Mesenchymal stem cell (in vitro differentiated cells and primary cell): ENCODE results near the gene CHRNA4.

Experiments used
- DNase-seq: peaks from one replicate; pipeline ENCODE4 v3.0.0-alpha.2; 2013
- H2AFZ ChIP-seq: one replicate; pipeline ENCODE4 v1.6.1; 2013; ENCODE audit warnings: low read depth, mild to moderate bottlenecking, control low read depth, inconsistent platforms, low read length, moderate library complexity
- H2AK5ac ChIP-seq: 2 replicates; pipeline ENCODE4 v1.6.1; 2013; ENCODE audit warnings: low read length, moderate library complexity, mild to moderate bottlenecking, inconsistent platforms; ENCODE audit not compliant: severe bottlenecking
- H2BK120ac ChIP-seq: one replicate; pipeline ENCODE4 v1.6.1; 2013; ENCODE audit warnings: low read depth, mild to moderate bottlenecking, inconsistent platforms, low read length, moderate library complexity
- H2BK12ac ChIP-seq, 2 experiments: one replicate each; pipeline ENCODE4 v1.6.1; 2013; ENCODE audit warnings: inconsistent platforms in 2 of 2, low read length in 2 of 2, mild to moderate bottlenecking in 2 of 2, moderate library complexity in 2 of 2, control low read depth in 1 of 2
- H2BK15ac ChIP-seq: one replicate; pipeline ENCODE4 v1.6.1; 2013; ENCODE audit warnings: mild to moderate bottlenecking, low read depth, inconsistent platforms; ENCODE audit not compliant: poor library complexity, severe bottlenecking
- H2BK5ac ChIP-seq: 2 replicates; pipeline ENCODE4 v1.6.1; 2013; ENCODE audit warnings: low read depth, mild to moderate bottlenecking, low read length, control low read depth, inconsistent platforms; ENCODE audit not compliant: poor library complexity, severe bottlenecking
- H3K14ac ChIP-seq, 2 experiments: one replicate each; pipeline ENCODE4 v1.6.1; 2013; ENCODE audit warnings: inconsistent platforms in 2 of 2, low read length in 2 of 2, control low read depth in 1 of 2, mild to moderate bottlenecking in 1 of 2, moderate library complexity in 1 of 2
- H3K18ac ChIP-seq, 2 experiments: one replicate each; pipeline ENCODE4 v1.6.1; 2013; ENCODE audit warnings: inconsistent platforms in 2 of 2, low read length in 2 of 2, control low read depth in 1 of 2, low read depth in 1 of 2, mild to moderate bottlenecking in 1 of 2
- H3K23ac ChIP-seq, 2 experiments: one replicate each; pipeline ENCODE4 v1.6.1; 2013; ENCODE audit warnings: inconsistent platforms in 2 of 2, low read length in 2 of 2, mild to moderate bottlenecking in 2 of 2, moderate library complexity in 2 of 2, control low read depth in 1 of 2
- H3K27ac ChIP-seq: 2 replicates; pipeline ENCODE4 v1.5.1; 2013; ENCODE audit warnings: mild to moderate bottlenecking, moderate library complexity, low read length, control low read depth, inconsistent platforms; ENCODE audit not compliant: poor library complexity, severe bottlenecking
- H3K27me3 ChIP-seq, 2 experiments: 2 replicates each; pipeline versions ENCODE4 v1.6.1 to v1.7.0; 2013; ENCODE audit warnings: low read length in 2 of 2, mild to moderate bottlenecking in 2 of 2, moderate library complexity in 2 of 2, control low read depth in 1 of 2, inconsistent platforms in 1 of 2; ENCODE audit not compliant: control insufficient read depth in 1 of 2, insufficient read depth in 1 of 2
- H3K36me3 ChIP-seq, 2 experiments: 2 replicates each; pipeline versions ENCODE4 v1.6.1 to v1.7.0; 2013; ENCODE audit warnings: low read length in 2 of 2, control low read depth in 1 of 2, inconsistent platforms in 1 of 2, low read depth in 1 of 2, mild to moderate bottlenecking in 1 of 2; ENCODE audit not compliant: insufficient read depth in 2 of 2, control insufficient read depth in 1 of 2
- H3K4ac ChIP-seq, 2 experiments: one replicate each; pipeline ENCODE4 v1.6.1; 2013; ENCODE audit warnings: inconsistent platforms in 2 of 2, low read length in 2 of 2, mild to moderate bottlenecking in 2 of 2, moderate library complexity in 2 of 2, control low read depth in 1 of 2, low read depth in 1 of 2
- H3K4me1 ChIP-seq: 2 replicates; pipeline ENCODE4 v1.6.1; 2013; ENCODE audit warnings: low read depth, low read length, control low read depth; ENCODE audit not compliant: control insufficient read depth, insufficient read depth
- H3K4me2 ChIP-seq: 2 replicates; pipeline ENCODE4 v1.6.1; 2013; ENCODE audit warnings: low read length, mild to moderate bottlenecking, inconsistent platforms; ENCODE audit not compliant: poor library complexity, severe bottlenecking
- H3K4me3 ChIP-seq, 2 experiments: 2 replicates each; pipeline versions ENCODE4 v1.5.1 to v1.7.0; 2013; ENCODE audit warnings: low read length in 2 of 2, mild to moderate bottlenecking in 2 of 2, control low read depth in 1 of 2, low read depth in 1 of 2; ENCODE audit not compliant: insufficient read depth in 1 of 2
- H3K79me1 ChIP-seq: replicated peaks from 2 replicates; pipeline ENCODE4 v1.6.1; 2013; ENCODE audit warnings: mild to moderate bottlenecking, control low read depth, low read length, inconsistent platforms; ENCODE audit not compliant: poor library complexity, severe bottlenecking
- H3K9ac ChIP-seq: 2 replicates; pipeline ENCODE4 v1.7.0; 2013; ENCODE audit warnings: mild to moderate bottlenecking, low read length, moderate library complexity
- H3K9me3 ChIP-seq: 2 replicates; pipeline ENCODE4 v1.7.0; 2013; ENCODE audit warnings: mild to moderate bottlenecking, low read length; ENCODE audit not compliant: control insufficient read depth
- H4K8ac ChIP-seq: one replicate; pipeline ENCODE4 v1.6.1; 2013; ENCODE audit warnings: inconsistent platforms, mild to moderate bottlenecking, low read length, moderate library complexity
- H4K91ac ChIP-seq: one replicate; pipeline ENCODE4 v1.6.1; 2013; ENCODE audit warnings: mild to moderate bottlenecking, low read length, inconsistent platforms
- WGBS: methylation state at CpG from one replicate; pipeline ENCODE4 v1.1.7; 2013; ENCODE audit warnings: mixed read lengths; 5-methylcytosine and 5-hydroxymethylcytosine counted together

The CHRNA4 gene

GRCh38 chr20:63398744-63399514 lies 37.8 kb upstream of the CHRNA4 start:
- H3K18ac ChIP-seq = no peak overlapping the region
- H3K9me3 ChIP-seq = no peaks in the 10 kb centered on the region
- no peak for DNase-seq
- H2BK15ac ChIP-seq = no peak overlapping the region
- peaks cover 2% of the 10 kb centered on the region for H3K4me1 ChIP-seq
- H3K4me2 ChIP-seq = no peak overlapping the region
- WGBS = 79% methylated on average over 27 of the region's 27 CpGs
- H3K23ac ChIP-seq = no peak overlapping the region
- H3K27ac ChIP-seq = no peak overlapping the region
- no peak overlapping the region for H3K14ac ChIP-seq
- peaks cover 3 to 49% of the 10 kb centered on the region in 2 experiments for H3K27me3 ChIP-seq
- H3K9ac ChIP-seq = no peak overlapping the region
- H2BK5ac ChIP-seq = no peak overlapping the region
- H3K4me3 ChIP-seq = no peak overlapping the region
- no peak overlapping the region for H2AFZ ChIP-seq
- no peak overlapping the region for H3K4ac ChIP-seq
- no peaks in the 10 kb centered on the region for H3K79me1 ChIP-seq
- no peak overlapping the region for H2AK5ac ChIP-seq
- no peak overlapping the region for H2BK120ac ChIP-seq
- H4K91ac ChIP-seq = no peak overlapping the region
- H3K36me3 ChIP-seq = no peaks in the 10 kb centered on the region
- H2BK12ac ChIP-seq = no peak overlapping the region
- H4K8ac ChIP-seq = no peak overlapping the region

GRCh38 chr20:63397946-63398450 lies 36.8 kb upstream of the CHRNA4 start:
- no peak overlapping the region for H2BK120ac ChIP-seq
- WGBS = 79% methylated on average over 25 of the region's 25 CpGs
- no peaks in the 10 kb centered on the region for H3K9me3 ChIP-seq

GRCh38 chr20:63397155-63397843 lies 36.1 kb upstream of the CHRNA4 start:
- Histone ChIP-seq H2BK5ac (no peak overlapping the region), H4K8ac (no peak overlapping the region), H3K36me3 (no peaks in the 10 kb centered on the region), H2BK15ac (no peak overlapping the region), H2AFZ (no peak overlapping the region), H3K4ac (no peak overlapping the region), H3K14ac (no peak overlapping the region), H3K23ac (no peak overlapping the region), H3K79me1 (no peaks in the 10 kb centered on the region), H3K4me1 (no peaks in the 10 kb centered on the region), H3K4me3 (no peak overlapping the region), H3K9me3 (no peaks in the 10 kb centered on the region), H2BK12ac (no peak overlapping the region), H4K91ac (no peak overlapping the region), H3K27ac (no peak overlapping the region), H2AK5ac (no peak overlapping the region), H3K18ac (no peak overlapping the region), H3K9ac (no peak overlapping the region), H3K4me2 (no peak overlapping the region), H2BK120ac (no peak overlapping the region), H3K27me3 (peaks cover 3 to 40% of the 10 kb centered on the region in 2 experiments)
- DNase-seq = no peak
- WGBS = 90% methylated on average over 30 of the region's 30 CpGs

More at GRCh38 chr20:63397946-63398450, 36.8 kb upstream of the CHRNA4 start:
- Histone ChIP-seq H3K9ac (no peak overlapping the region), H3K4me1 (no peaks in the 10 kb centered on the region), H3K4ac (no peak overlapping the region), H2BK15ac (no peak overlapping the region), H3K4me2 (no peak overlapping the region), H2AFZ (no peak overlapping the region), H3K27me3 (peaks cover 3 to 46% of the 10 kb centered on the region in 2 experiments), H2BK5ac (no peak overlapping the region), H2BK12ac (no peak overlapping the region), H3K14ac (no peak overlapping the region), H3K79me1 (no peaks in the 10 kb centered on the region), H3K27ac (no peak overlapping the region), H2AK5ac (no peak overlapping the region), H3K4me3 (no peak overlapping the region), H3K18ac (no peak overlapping the region), H4K91ac (no peak overlapping the region), H3K23ac (no peak overlapping the region), H4K8ac (no peak overlapping the region), H3K36me3 (no peaks in the 10 kb centered on the region)
- no peak for DNase-seq

- Histone ChIP-seq H3K9me3 (peaks cover 6% of the 10 kb centered on the region), H3K23ac (no peak overlapping the region), H3K9ac (no peak overlapping the region), H3K36me3 (no peaks in the 10 kb centered on the region), H3K27me3 (peaks cover 3 to 32% of the 10 kb centered on the region in 2 experiments), H3K27ac (no peak overlapping the region), H3K4ac (no peak overlapping the region), H2BK12ac (no peak overlapping the region), H3K14ac (no peak overlapping the region), H2BK120ac (no peak overlapping the region), H2BK15ac (no peak overlapping the region), H2AFZ (no peak overlapping the region), H3K4me1 (no peaks in the 10 kb centered on the region), H3K4me2 (no peak overlapping the region), H4K91ac (no peak overlapping the region), H4K8ac (no peak overlapping the region), H3K18ac (no peak overlapping the region), H2AK5ac (no peak overlapping the region), H2BK5ac (no peak overlapping the region), H3K4me3 (no peak overlapping the region), H3K79me1 (no peaks in the 10 kb centered on the region)
- DNase-seq = no peak
- 87% methylated on average over 12 of the region's 12 CpGs for WGBS
Measured at GRCh38 chr20:63396300-63396699, 35.2 kb upstream of the CHRNA4 start.
